H9 (cell line): ENCODE data around the gene KCNA2. TPM values are rescaled to one million over a fixed set of nuclear protein-coding genes. Genes with fewer than 3 reads are reported as not detected.

Experiments used
- DNase-seq: peaks from one replicate; pipeline ENCODE4 v3.0.0-alpha.2; 2017
- H2AFZ ChIP-seq: one replicate; pipeline ENCODE4 v1.6.1; 2013; ENCODE audit warnings: mild to moderate bottlenecking, low read length, control low read depth, moderate library complexity
- H2AK5ac ChIP-seq: 2 replicates; pipeline ENCODE4 v1.6.1; 2013; ENCODE audit warnings: low read length, control low read depth, mixed read lengths; ENCODE audit not compliant: insufficient read length
- H2BK120ac ChIP-seq: one replicate; pipeline ENCODE4 v1.6.1; 2013; ENCODE audit warnings: low read depth, mild to moderate bottlenecking, low read length, control low read depth, inconsistent platforms; ENCODE audit not compliant: poor library complexity, severe bottlenecking
- H2BK12ac ChIP-seq: 2 replicates; pipeline ENCODE4 v1.6.1; 2013; ENCODE audit warnings: low read length, control low read depth, mixed read lengths, low read depth; ENCODE audit not compliant: insufficient read length
- H2BK15ac ChIP-seq: 2 replicates; pipeline ENCODE4 v1.6.1; 2013; ENCODE audit warnings: low read depth, low read length, control low read depth
- H2BK20ac ChIP-seq: one replicate; pipeline ENCODE4 v1.6.1; 2013; ENCODE audit warnings: low read depth, mild to moderate bottlenecking, low read length, control low read depth, inconsistent platforms; ENCODE audit not compliant: poor library complexity, severe bottlenecking
- H2BK5ac ChIP-seq: 2 replicates; pipeline ENCODE4 v1.6.1; 2013; ENCODE audit warnings: low read length, control low read depth, mixed read lengths; ENCODE audit not compliant: insufficient read length
- H3K14ac ChIP-seq: 2 replicates; pipeline ENCODE4 v1.6.1; 2013; ENCODE audit warnings: low read length, control low read depth; ENCODE audit not compliant: insufficient read depth
- H3K18ac ChIP-seq: 2 replicates; pipeline ENCODE4 v1.6.1; 2013; ENCODE audit warnings: low read depth, mild to moderate bottlenecking, mixed read lengths, low read length, control low read depth; ENCODE audit not compliant: insufficient read length
- H3K23ac ChIP-seq: 2 replicates; pipeline ENCODE4 v1.6.1; 2013; ENCODE audit warnings: low read length, control low read depth, mixed read lengths, low read depth; ENCODE audit not compliant: insufficient read length
- H3K23me2 ChIP-seq: 2 replicates; pipeline ENCODE4 v1.6.1; 2013; ENCODE audit warnings: low read depth, mild to moderate bottlenecking, mixed read lengths, low read length, control low read depth; ENCODE audit not compliant: insufficient read length, poor library complexity, severe bottlenecking
- H3K27ac ChIP-seq: 2 replicates; pipeline ENCODE4 v1.5.1; 2013; ENCODE audit warnings: low read length, control low read depth, mixed read lengths, low read depth; ENCODE audit not compliant: insufficient read length
- H3K27me3 ChIP-seq: 2 replicates; pipeline ENCODE4 v1.6.1; 2013; ENCODE audit warnings: low read length, control low read depth, inconsistent platforms; ENCODE audit not compliant: insufficient read depth
- H3K4ac ChIP-seq: 2 replicates; pipeline ENCODE4 v1.6.1; 2013; ENCODE audit warnings: low read depth, mild to moderate bottlenecking, control low read depth, inconsistent platforms, low read length, moderate library complexity
- H3K4me1 ChIP-seq: 2 replicates; pipeline ENCODE4 v1.6.1; 2013; ENCODE audit warnings: low read length, control low read depth, inconsistent platforms; ENCODE audit not compliant: insufficient read depth
- H3K4me2 ChIP-seq: 2 replicates; pipeline ENCODE4 v1.6.1; 2013; ENCODE audit warnings: low read length, control low read depth, mixed read lengths; ENCODE audit not compliant: insufficient read length, insufficient read depth
- H3K56ac ChIP-seq: 2 replicates; pipeline ENCODE4 v1.6.1; 2013; ENCODE audit warnings: low read depth, mild to moderate bottlenecking, mixed read lengths, low read length, control low read depth; ENCODE audit not compliant: insufficient read length
- H3K79me1 ChIP-seq: 2 replicates; pipeline ENCODE4 v1.6.1; 2013; ENCODE audit warnings: low read depth, mild to moderate bottlenecking, moderate library complexity, low read length, control low read depth, inconsistent platforms; ENCODE audit not compliant: insufficient read depth, poor library complexity, severe bottlenecking
- H3K79me2 ChIP-seq: 2 replicates; pipeline ENCODE4 v1.6.1; 2013; ENCODE audit warnings: low read length, control low read depth, inconsistent platforms; ENCODE audit not compliant: insufficient read depth
- H3K9ac ChIP-seq: 2 replicates; pipeline ENCODE4 v1.6.1; 2013; ENCODE audit warnings: low read length, control low read depth, mixed read lengths; ENCODE audit not compliant: insufficient read length; ENCODE audit errors: extremely low read depth
- H3K9me3 ChIP-seq: one replicate; pipeline ENCODE4 v1.6.1; 2013; ENCODE audit warnings: low read depth, low read length, inconsistent platforms; ENCODE audit not compliant: control insufficient read depth
- H3T11ph ChIP-seq: one replicate; pipeline ENCODE4 v1.6.1; 2013; ENCODE audit warnings: mild to moderate bottlenecking, low read length, control low read depth, inconsistent platforms
- H4K20me1 ChIP-seq: one replicate; pipeline ENCODE4 v1.6.1; 2013; ENCODE audit not compliant: control insufficient read depth, insufficient read length, insufficient read depth
- H4K5ac ChIP-seq: 2 replicates; pipeline ENCODE4 v1.6.1; 2013; ENCODE audit warnings: low read depth, mild to moderate bottlenecking, mixed read lengths, low read length, control low read depth; ENCODE audit not compliant: insufficient read length
- H4K8ac ChIP-seq: replicated peaks from 2 replicates; pipeline ENCODE4 v1.6.1; 2013; ENCODE audit warnings: low read length, control low read depth, mixed read lengths, low read depth; ENCODE audit not compliant: insufficient read length
- H4K91ac ChIP-seq: 2 replicates; pipeline ENCODE4 v1.6.1; 2013; ENCODE audit warnings: low read depth, mild to moderate bottlenecking, moderate library complexity, mixed read lengths, low read length, control low read depth; ENCODE audit not compliant: insufficient read length
- H3K27ac Mint-ChIP-seq, 3 experiments: 2 replicates in 2 of 3; 3 replicates in 1 of 3; pipeline ENCODE4 v1.8.0; 2020 to 2021; ENCODE audit warnings: mixed read lengths in 3 of 3, mild to moderate bottlenecking in 1 of 3, moderate library complexity in 1 of 3
- H3K27me3 Mint-ChIP-seq: 2 replicates; pipeline ENCODE4 v1.8.0; 2021; ENCODE audit warnings: low read depth, mild to moderate bottlenecking, moderate library complexity, mixed read lengths
- H3K36me3 Mint-ChIP-seq, 3 experiments: 2 replicates in 2 of 3; 3 replicates in 1 of 3; pipeline ENCODE4 v1.8.0; 2020 to 2021; ENCODE audit warnings: low read depth in 3 of 3, mixed read lengths in 3 of 3; ENCODE audit not compliant: insufficient read depth in 1 of 3
- H3K4me1 Mint-ChIP-seq, 2 experiments: 2 replicates each; pipeline ENCODE4 v1.8.0; 2020; ENCODE audit warnings: mixed read lengths in 2 of 2
- H3K4me3 Mint-ChIP-seq, 2 experiments: 2 replicates in 1 of 2; 3 replicates in 1 of 2; pipeline ENCODE4 v1.8.0; 2020 to 2021; ENCODE audit warnings: mild to moderate bottlenecking in 2 of 2, mixed read lengths in 2 of 2, moderate library complexity in 1 of 2
- H3K9me3 Mint-ChIP-seq, 2 experiments: 2 replicates in 1 of 2; 3 replicates in 1 of 2; pipeline ENCODE4 v1.8.0; 2020; ENCODE audit warnings: mild to moderate bottlenecking in 2 of 2, mixed read lengths in 2 of 2, moderate library complexity in 1 of 2
- WGBS: extraction: QIAGEN DNeasy Blood & Tissue Kit; methylation state at CpG from one replicate; pipeline ENCODE4 v1.1.7; 2013; ENCODE audit warnings: missing lambda C conversion rate, low lambda C conversion rate, mixed read lengths; ENCODE audit not compliant: insufficient read length; ENCODE audit errors: extremely low coverage; 5-methylcytosine and 5-hydroxymethylcytosine counted together
- total RNA-seq: library from RNA; stranded (reverse); gene quantifications from 2 replicates; pipeline ENCODE4 v1.2.1, GENCODE V29; 2021
- TF ChIP-seq, protein P1 (sequence below): fragments of 200-600 bp; sonication (generic); conservative IDR thresholded peaks from 3 replicates; pipeline ENCODE4 v1.8.0; 2021; ENCODE audit warnings: antibody characterized with exemption, mild to moderate bottlenecking

KCNA2 gene
- total RNA-seq, 1 experiment from 2014 or later, result 0.33 TPM

GRCh38 chr1:110545492-110545891 is 60.7 kb downstream of the KCNA2 start:
- Histone ChIP-seq H2BK12ac (no peak overlapping the region), H3K27me3 (no peaks in the 10 kb centered on the region), H4K5ac (no peak overlapping the region), H4K8ac (no peak overlapping the region), H2AFZ (no peak overlapping the region), H4K20me1 (no peaks in the 10 kb centered on the region), H3K9me3 (no peaks in the 10 kb centered on the region), H3K27ac (no peak overlapping the region), H3K23me2 (no peaks in the 10 kb centered on the region), H3K79me1 (no peaks in the 10 kb centered on the region), H2BK15ac (no peak overlapping the region), H4K91ac (no peak overlapping the region), H2BK20ac (no peak overlapping the region), H2BK120ac (no peak overlapping the region), H3T11ph (no peak overlapping the region), H2AK5ac (no peak overlapping the region), H3K4me1 (no peaks in the 10 kb centered on the region), H2BK5ac (no peak overlapping the region), H3K4ac (no peak overlapping the region), H3K9ac (no peak overlapping the region), H3K4me2 (no peak overlapping the region), H3K14ac (no peak overlapping the region), H3K23ac (no peak overlapping the region), H3K18ac (no peak overlapping the region), H3K56ac (no peak overlapping the region), H3K79me2 (no peaks in the 10 kb centered on the region)
- H3K27me3 Mint-ChIP-seq, result peaks cover 58% of the 10 kb centered on the region
- no peaks in the 10 kb centered on the region for H3K36me3 Mint-ChIP-seq
- DNase-seq, result no peak
- no peak overlapping the region for H3K27ac Mint-ChIP-seq
- peaks cover 2% of the 10 kb centered on the region in 2 experiments; a peak in 1 of 4 replicates for H3K4me1 Mint-ChIP-seq
- H3K9me3 Mint-ChIP-seq, result no peaks in the 10 kb centered on the region
- H3K4me3 Mint-ChIP-seq, result no peak overlapping the region
- TF ChIP-seq, protein P1, sequence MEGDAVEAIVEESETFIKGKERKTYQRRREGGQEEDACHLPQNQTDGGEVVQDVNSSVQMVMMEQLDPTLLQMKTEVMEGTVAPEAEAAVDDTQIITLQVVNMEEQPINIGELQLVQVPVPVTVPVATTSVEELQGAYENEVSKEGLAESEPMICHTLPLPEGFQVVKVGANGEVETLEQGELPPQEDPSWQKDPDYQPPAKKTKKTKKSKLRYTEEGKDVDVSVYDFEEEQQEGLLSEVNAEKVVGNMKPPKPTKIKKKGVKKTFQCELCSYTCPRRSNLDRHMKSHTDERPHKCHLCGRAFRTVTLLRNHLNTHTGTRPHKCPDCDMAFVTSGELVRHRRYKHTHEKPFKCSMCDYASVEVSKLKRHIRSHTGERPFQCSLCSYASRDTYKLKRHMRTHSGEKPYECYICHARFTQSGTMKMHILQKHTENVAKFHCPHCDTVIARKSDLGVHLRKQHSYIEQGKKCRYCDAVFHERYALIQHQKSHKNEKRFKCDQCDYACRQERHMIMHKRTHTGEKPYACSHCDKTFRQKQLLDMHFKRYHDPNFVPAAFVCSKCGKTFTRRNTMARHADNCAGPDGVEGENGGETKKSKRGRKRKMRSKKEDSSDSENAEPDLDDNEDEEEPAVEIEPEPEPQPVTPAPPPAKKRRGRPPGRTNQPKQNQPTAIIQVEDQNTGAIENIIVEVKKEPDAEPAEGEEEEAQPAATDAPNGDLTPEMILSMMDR, result no peak
- no CpG with 5 or more reads among the region's 2 CpGs for WGBS
